Posterior vena cava (tissue), 2 donors: ENCODE results near the gene DNAH5. TPM values are rescaled to one million over a fixed set of nuclear protein-coding genes. Genes with fewer than 3 reads are reported as not detected.

ENCODE experiments used
- DNase-seq: peaks from one replicate; pipeline ENCODE4 v3.0.0-alpha.2; 2020; ENCODE audit warnings: low spot score
- intact Hi-C, 2 donors: fragments of 100-400 bp; cut with DNase I; formaldehyde crosslinking; loops; one replicate each; pipeline versions ENCODE4 v1.14.1 to v1.14.2; 2022 to 2023
- total RNA-seq, 2 donors: library from RNA; stranded (reverse); fragmentation: NEBNext Ultra II Directional; extraction: Animal tissue kit (Norgen Biotek cat#: 25700); gene quantifications; one replicate each; pipeline ENCODE4 v1.2.1, GENCODE V29; 2021
- donor health status: DM: yes; HTN: yes; CAD: no.
- donor health status: DM: yes; HTN: yes; CAD: no.

Gene DNAH5
- total RNA-seq, 2 donors from 2014 or later: 0.19 to 0.57 TPM

DNA sequence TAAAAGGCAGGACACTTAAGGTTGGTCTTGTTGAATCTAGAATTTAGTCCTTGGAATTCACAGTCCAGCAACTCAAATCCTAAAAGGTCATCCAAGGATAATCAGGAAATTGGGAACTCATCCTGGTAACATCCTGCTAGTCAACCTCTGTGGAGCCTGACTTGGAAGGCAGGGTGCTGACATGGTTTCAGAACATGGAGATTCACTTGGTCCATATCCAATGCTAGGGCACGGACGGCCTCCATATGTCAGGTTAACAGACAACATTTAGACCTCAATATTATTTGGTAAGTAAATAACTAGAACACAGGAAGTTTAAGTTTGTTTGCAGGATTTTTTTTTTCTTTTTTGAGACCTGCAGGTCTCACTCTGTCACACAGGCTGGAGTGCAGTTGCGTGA, 783 bp upstream of the DNAH5 start:
- no peak for DNase-seq
- intact Hi-C loops: no loop called here

DNA sequence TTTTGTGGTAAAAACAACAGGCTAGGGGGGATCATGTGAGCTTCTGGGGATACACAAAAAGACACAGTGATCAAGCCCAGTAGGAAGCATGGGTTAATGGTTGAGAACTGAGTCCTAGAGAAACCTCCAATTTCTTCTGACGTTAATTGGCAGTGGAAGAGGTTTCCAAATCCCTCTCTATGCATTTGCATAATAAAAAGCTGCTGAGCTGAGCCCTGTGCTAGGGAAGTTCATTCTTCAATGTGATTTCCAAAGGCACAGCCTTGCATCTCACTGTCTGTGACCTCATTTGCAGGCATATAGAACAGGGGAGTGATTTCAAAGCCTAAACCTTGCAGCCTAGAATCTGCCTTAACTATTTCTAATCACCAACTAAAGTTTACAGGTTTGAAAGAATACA, 812 bp downstream of the DNAH5 start:
- intact Hi-C loops: no loop called here
- no peak for DNase-seq

- no peak for DNase-seq
- intact Hi-C loops: no loop called here
Measured at GRCh38 chr5:13941468-13941867, 3.0 kb downstream of the DNAH5 start.

DNA sequence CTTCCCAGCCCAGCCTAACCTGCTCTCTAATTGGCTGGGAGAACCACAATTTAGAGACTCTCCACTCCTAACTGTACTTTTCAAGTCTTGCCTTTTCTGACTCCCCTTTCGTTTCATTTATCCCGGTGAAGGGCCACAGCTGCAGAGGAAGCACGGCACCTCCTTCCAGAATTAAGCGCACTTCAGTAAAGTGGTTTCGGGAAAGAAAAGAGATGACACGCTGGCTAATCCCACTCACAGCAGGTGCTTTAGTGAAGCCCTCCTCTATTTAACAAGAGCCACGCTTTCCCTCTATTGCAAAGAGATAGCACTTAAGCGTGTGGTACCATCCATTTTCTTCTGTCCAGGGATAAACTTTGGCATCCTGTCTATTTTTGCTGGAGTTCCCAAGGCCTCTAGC, 4.8 kb downstream of the DNAH5 start:
- no peak for DNase-seq
- intact Hi-C loops: no loop called here

DNA sequence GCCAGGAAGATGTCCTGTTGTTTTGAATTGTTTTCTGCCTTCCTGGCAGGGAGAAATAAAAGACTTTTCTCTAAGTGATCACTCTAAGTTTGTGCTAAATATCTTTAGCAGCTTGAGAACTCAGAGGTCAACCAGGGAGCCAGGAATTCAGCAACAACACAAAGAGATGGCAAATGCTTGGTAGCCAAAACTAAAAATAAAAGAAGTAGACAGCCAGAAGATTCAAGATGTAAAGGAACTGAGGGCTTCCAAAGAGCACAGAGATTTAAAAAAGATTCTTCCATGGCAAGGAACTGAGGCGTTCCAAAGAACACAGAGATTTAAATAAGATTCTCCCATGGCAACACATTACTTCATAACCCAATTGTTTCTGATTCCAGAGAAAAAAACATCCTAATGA, 9.6 kb downstream of the DNAH5 start:
- no peak for DNase-seq
- intact Hi-C loops: no loop called here

DNA sequence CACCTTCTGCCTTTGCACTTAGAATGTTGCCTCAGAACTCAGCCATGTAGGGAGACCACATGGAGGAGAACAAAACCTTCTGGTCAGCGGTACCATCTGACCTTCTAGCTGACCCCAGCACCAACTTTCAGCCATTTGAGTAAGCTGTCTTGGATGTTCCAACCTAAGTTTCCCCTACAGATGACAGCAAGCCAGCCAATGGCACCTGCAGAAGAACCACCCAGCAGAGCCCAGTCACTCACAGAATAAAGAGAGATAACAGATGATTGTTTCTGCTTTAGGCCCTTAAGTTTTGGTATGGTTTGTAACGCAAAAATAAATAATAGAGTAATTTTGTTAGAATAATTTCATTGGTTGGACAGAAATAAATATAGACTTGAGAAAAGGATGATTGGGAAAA, 10.4 kb downstream of the DNAH5 start:
- intact Hi-C loops: no loop called here

DNA sequence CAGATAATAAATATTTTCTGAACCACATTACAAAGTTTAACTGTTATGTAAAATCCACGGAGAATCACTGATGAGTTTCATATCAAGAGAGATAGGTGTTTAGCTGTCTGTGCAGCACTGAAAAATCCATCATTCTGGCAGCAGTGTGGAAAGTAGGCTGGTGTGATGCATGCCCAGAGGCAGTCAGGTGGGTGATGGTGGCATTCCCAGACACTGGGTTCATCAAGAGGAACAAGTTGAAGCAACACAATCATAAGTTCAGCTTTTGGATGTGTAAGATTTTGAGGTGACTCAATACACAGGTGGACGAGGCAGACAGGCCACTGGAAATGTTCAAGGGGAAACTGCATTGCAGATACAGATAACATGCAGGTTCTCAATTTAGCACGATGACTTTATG, 11.9 kb downstream of the DNAH5 start:
- intact Hi-C loops: no loop called here
- no peak for DNase-seq

More for the DNA sequence above, 10.4 kb downstream of the DNAH5 start:
- DNase-seq: no peak

GRCh38 chr5:13932011-13932410, 12.5 kb downstream of the DNAH5 start:
- no peak for DNase-seq
- intact Hi-C loops: no loop called here

- intact Hi-C loops: no loop called here
- DNase-seq: no peak
Measured at GRCh38 chr5:13930541-13931171, 13.8 kb downstream of the DNAH5 start.

GRCh38 chr5:13926731-13927130, 17.8 kb downstream of the DNAH5 start:
- intact Hi-C loops: no loop called here
- DNase-seq: no peak

DNA sequence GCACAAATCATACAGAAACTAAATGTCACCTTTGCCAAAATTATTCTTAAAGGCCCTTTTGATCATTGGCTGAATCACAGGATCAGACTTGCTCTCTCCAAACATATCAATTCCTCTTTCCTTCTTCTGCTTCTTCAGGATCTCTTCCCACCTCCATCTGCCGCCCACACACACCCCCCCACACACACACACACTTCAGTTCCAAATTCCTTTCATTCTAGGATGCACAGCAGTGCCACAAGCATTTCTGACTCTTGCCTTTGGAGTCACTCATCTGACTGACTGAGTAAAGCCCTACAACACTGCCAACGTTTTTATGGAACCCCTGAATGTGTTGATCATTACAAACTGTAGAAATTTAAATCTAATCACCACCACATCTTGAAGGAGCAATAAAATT, 22.9 kb downstream of the DNAH5 start:
- intact Hi-C loops: no loop called here

DNA sequence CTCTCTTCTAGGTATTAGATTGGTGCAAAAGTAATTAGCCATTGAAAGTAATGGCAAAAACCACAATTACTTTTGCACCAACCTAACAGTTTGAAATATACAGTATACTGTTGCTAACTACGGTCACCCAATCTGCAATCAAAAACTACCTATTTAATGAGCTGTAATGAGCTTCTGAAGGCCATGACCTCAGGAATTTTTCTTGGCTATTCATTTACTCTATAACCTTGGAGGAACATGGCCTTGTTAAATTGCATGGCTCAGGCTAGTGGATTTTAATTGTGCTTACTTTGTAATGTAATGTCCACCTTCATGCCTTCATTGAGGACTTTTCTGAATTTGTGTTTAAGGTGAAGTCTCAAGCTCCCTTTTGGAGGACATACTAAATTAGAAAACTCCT, 24.7 kb downstream of the DNAH5 start:
- intact Hi-C loops: no loop called here
- DNase-seq: no peak

More for the DNA sequence above, 22.9 kb downstream of the DNAH5 start:
- no peak for DNase-seq

DNA sequence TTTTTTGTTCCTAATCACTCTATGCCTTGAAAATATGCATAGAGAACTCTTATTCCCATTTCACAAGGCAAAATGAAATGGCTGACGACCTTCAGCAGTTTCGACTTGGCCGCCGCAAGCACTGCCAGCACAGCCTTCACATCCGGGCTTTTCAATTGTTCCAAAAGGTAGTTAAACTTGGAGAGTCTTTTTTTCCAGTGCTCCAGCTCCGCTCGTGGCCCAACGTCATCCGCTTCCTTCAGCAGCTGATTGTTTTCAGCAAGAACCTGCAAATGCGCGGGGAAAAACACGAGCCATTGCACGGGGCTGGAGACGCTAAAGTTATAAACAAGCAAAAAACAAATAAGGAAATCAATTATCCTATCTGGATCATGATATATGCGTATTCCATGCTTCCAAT, 25.4 kb downstream of the DNAH5 start:
- peak; percentile 66 for DNase-seq
- intact Hi-C loops: no loop called here

GRCh38 chr5:13917061-13917460, 27.4 kb downstream of the DNAH5 start:
- no peak for DNase-seq
- intact Hi-C loops: no loop called here

DNA sequence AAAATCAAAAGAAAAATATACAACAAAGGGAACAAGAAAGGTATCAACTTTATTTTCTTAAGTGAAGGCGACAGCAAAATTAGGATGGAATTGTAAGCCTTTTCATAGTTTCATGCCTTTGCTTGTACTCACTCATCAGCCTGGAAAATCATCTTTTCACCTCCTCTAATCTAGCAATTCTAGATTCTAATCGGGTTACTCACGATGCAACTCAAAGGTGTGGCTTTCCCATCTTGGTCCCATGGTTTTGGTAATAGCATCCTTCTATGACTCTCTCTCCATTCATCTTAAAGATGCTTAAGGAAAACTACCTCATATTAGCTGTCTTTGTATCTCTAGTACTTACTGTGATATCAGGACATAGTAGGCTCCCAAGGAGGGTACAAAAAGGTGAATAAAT, 30.5 kb downstream of the DNAH5 start:
- DNase-seq: no peak
- intact Hi-C loops: no loop called here

- intact Hi-C loops: no loop called here
- no peak for DNase-seq
Measured at GRCh38 chr5:13910637-13911288, 33.7 kb downstream of the DNAH5 start.

DNA sequence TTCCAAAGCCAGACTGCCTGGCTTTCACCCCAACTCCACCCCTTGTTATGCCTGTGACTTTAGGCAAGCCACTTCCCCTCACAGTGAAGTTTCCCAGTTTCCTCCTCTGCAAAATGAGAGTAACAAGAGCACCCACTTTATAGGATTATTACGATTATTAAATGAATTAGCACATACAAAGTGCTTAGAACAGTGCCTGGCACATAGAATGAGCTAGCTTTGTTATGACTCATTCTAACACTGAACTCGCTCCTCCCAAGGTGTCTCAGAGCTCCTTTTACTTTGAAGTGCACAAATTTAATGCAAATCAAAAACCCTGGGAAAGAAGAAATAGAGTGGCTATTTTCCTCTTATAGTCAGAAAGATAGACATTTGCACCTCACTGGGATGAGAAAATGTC, 34.3 kb downstream of the DNAH5 start:
- no peak for DNase-seq
- intact Hi-C loops: no loop called here

GRCh38 chr5:13909271-13909670, 35.2 kb downstream of the DNAH5 start:
- DNase-seq: no peak
- intact Hi-C loops: no loop called here

- DNase-seq: no peak
- intact Hi-C loops: no loop called here
Measured at GRCh38 chr5:13898569-13898968, 45.9 kb downstream of the DNAH5 start.

DNA sequence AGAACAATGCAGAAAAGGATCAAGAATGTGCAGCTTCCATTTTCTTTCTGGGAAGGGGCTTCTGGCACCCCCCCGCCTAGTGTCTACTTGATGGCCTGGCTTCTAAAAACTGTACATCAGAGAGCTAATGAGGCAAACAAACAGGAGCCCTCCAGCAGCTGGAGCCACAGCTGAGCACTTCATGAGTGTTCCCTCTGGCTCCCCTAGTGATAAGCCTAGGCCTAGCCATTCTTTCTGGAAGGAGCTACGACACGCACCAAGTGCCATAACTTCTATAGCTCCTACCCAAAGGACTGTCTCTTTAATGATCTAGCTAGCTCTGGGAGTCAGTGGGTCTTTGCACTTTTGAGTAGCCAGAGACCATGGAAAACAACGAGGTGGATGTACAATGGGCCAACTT, 66.1 kb downstream of the DNAH5 start:
- DNase-seq: no peak
- intact Hi-C loops: no loop called here

DNA sequence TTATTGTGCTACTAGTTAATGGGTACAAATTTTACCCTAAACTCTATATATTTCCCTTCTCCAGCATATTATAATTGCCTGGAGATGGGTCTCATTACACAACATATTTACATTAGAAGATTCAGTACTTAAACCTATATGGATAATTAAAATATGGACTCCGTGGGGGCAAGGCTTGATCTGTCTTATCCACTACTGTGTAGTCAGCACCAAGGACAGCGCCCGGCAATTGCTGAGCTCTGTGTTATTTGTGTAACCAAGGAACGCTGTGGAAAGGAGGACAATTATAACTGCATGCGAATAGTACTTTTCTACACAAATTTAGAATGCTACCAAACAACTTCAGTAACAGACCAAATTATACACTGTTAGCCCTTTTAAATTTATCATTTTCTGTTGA, 77.7 kb downstream of the DNAH5 start:
- intact Hi-C loops: no loop called here
- no peak for DNase-seq

DNA sequence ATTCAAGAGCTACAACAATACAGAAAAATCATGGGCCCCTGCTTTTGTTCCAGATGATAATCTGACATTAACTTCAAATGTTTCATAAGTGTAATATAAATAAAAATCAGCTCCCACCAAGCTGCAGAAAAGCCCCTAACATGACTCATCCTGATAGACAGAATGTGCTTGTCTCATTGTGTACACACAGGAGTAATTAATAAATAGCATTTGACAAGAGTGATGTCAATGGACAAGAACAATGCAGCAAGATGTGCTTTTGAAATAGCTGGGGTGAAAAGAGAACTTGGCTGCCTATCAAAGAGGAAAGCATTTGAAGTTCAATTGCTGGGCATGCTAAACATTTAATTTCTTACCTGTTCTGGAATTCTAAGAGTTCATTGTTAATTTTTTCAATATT, 79.2 kb downstream of the DNAH5 start:
- intact Hi-C loops: no loop called here

More for the DNA sequence above, 79.2 kb downstream of the DNAH5 start:
- DNase-seq: no peak
